NK-92 (cell line): Measurements from ENCODE around the gene SUPT16H.
"Not testable (repeated sequence)": the region's sequence is repeated elsewhere in the genome, so short reads cannot be mapped to it uniquely, and the experiment has no call there.

ENCODE experiments used
- DNase-seq: peaks from one replicate; lab custom pipeline; 2025; ENCODE audit not compliant: unreplicated experiment; lab: John Stamatoyannopoulos, UW

Gene SUPT16H

GRCh38 chr14:21367582-21368144 lies 16.2 kb downstream of the SUPT16H start:
- DNase-seq: no peak

GRCh38 chr14:21356511-21356910 lies 27.3 kb downstream of the SUPT16H start:
- no peak for DNase-seq

- no peak for DNase-seq
Observed at GRCh38 chr14:21352587-21352986, 31.2 kb downstream of the SUPT16H start.

- no peak for DNase-seq
Observed at GRCh38 chr14:21350539-21350938, 33.3 kb downstream of the SUPT16H start.

- no peak for DNase-seq
Observed at GRCh38 chr14:21347201-21347600, 36.6 kb downstream of the SUPT16H start.

- DNase-seq: no peak
Observed at GRCh38 chr14:21346532-21347135, 37.2 kb downstream of the SUPT16H start.

- no peak for DNase-seq
Observed at GRCh38 chr14:21343035-21343794, 40.6 kb downstream of the SUPT16H start.

GRCh38 chr14:21334202-21334906 lies 49.5 kb downstream of the SUPT16H start:
- no peak for DNase-seq

- DNase-seq: no peak
Observed at GRCh38 chr14:21332950-21333349, 50.9 kb downstream of the SUPT16H start.

GRCh38 chr14:21326972-21327371 lies 56.8 kb downstream of the SUPT16H start:
- DNase-seq: no peak

GRCh38 chr14:21322716-21323115 lies 61.1 kb downstream of the SUPT16H start:
- DNase-seq: no peak

GRCh38 chr14:21320913-21321312 lies 62.9 kb downstream of the SUPT16H start:
- no peak for DNase-seq

- no peak for DNase-seq
Observed at GRCh38 chr14:21317398-21317797, 66.4 kb downstream of the SUPT16H start.

GRCh38 chr14:21313512-21313911 lies 70.3 kb downstream of the SUPT16H start:
- no peak for DNase-seq

GRCh38 chr14:21311614-21312013 lies 72.2 kb downstream of the SUPT16H start:
- no peak for DNase-seq

- no peak for DNase-seq
Observed at GRCh38 chr14:21309956-21310355, 73.9 kb downstream of the SUPT16H start.

- DNase-seq: no peak
Observed at GRCh38 chr14:21309238-21309636, 74.6 kb downstream of the SUPT16H start.

- DNase-seq: no peak
Observed at GRCh38 chr14:21308479-21309237, 75.2 kb downstream of the SUPT16H start.

- DNase-seq: no peak
Observed at GRCh38 chr14:21308132-21308478, 75.7 kb downstream of the SUPT16H start.

- DNase-seq: no peak
Observed at GRCh38 chr14:21307637-21308036, 76.2 kb downstream of the SUPT16H start.

- not testable (repeated sequence) for DNase-seq
Observed at GRCh38 chr14:21302836-21303140, 81.0 kb downstream of the SUPT16H start.
